ENCODE results near the gene ASPHD2. TPM values are rescaled to one million over a fixed set of nuclear protein-coding genes. Genes with fewer than 3 reads are reported as not detected.
"Not testable (repeated sequence)": the region's sequence is repeated elsewhere in the genome, so short reads cannot be mapped to it uniquely, and the experiment has no call there.

ASPHD2 gene
- total RNA-seq, 1 donor from 2014 or later, result 18.5 TPM

DNA sequence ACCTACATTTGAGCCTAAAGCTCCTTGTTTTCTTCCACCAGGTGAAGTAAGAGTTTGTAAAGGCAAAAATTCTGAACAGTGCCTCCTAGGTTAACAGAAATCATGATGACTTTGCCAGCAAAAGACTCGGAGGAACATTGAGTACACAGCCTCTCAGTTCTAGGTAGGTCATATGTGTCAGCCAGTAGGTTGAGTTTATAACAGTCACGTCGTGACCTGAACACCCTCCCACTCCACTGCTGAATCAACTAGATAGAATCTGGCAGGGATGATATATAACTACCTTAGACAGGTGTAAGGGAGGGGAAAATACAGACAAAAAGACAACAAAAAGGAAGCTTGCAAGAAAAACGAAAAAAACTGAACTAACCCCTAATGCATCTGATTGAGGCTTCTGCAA lies 12.8 kb upstream of the ASPHD2 start:
- intact Hi-C loops (cut with micrococcal nuclease), result no loop called here

DNA sequence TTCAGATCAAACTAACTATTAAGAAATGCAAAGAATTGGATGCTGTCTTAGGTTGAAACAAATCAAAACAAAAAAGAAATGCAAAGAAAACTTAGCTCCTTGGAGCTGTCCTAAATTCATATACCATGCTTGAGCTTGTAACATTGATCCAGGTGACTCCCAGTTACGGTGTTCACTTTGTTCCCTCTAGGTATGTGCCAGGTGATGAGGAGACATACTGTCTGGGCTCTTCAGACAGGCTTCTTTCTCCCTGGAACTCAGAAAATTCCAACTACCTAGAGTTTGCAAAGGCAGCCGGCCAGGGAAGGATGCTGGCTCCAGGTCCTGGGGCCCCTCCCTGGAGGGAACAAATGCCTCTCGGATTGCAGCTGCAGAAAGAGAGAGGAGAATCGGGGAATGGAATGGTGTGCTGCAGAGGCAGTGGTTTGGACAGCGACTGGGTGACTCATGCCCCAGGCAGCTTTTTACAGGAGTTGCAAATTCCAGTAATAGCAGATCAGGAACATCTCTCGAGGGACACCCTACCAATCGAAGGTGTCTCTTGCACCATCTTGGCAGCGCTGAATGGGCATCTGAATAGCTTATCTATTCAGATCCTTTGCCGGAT lies 12.3 kb upstream of the ASPHD2 start:
- intact Hi-C loops (cut with micrococcal nuclease), result no loop called here

DNA sequence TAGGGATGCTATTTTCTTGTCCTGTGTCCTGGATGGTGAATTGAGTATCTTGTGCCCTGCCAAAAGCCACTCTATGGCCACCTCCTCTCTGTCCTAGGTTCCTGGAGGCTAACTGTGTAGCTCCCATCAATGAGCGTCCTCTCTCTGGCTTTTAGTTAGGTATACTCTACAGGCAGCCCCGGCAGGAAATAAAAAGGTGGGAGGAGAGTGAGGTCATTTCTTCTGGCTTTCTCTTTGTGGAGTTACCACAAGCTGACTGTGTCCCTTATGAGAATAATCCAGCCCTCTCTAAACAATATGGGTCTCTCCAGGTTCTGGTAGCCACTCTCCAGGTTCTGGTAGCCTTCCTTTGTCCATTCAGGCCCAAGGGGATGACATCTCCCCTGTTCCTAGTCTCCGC lies 11.7 kb upstream of the ASPHD2 start:
- intact Hi-C loops (cut with micrococcal nuclease), result no loop called here

- intact Hi-C loops (cut with micrococcal nuclease), result no loop called here
Measured at GRCh38 chr22:26418620-26419019, 10.4 kb upstream of the ASPHD2 start.

DNA sequence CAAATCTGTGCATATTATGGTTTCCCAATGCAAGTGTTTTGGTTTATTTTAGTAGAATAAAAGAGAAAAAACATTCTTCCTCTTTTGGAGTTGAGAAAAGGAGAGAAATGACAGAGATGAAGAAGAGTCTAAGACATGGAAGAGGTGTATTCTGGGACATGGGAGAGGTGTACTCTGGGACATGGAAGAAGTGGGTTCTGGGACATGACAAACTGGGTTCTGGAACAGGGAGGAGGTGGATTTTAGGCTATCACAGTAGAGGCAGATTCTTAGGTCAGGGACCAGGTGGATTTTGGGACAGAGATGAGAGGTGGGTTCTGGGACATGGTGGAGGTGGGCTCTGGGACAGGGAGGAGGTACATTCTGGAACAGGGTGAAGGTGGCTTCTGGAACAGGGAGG lies 2.1 kb upstream of the ASPHD2 start:
- intact Hi-C loops (cut with micrococcal nuclease), result loop anchor here (5.0 kb wide), 1 partner anchor 980 kb away; no protein-coding TSS in a partner anchor

DNA sequence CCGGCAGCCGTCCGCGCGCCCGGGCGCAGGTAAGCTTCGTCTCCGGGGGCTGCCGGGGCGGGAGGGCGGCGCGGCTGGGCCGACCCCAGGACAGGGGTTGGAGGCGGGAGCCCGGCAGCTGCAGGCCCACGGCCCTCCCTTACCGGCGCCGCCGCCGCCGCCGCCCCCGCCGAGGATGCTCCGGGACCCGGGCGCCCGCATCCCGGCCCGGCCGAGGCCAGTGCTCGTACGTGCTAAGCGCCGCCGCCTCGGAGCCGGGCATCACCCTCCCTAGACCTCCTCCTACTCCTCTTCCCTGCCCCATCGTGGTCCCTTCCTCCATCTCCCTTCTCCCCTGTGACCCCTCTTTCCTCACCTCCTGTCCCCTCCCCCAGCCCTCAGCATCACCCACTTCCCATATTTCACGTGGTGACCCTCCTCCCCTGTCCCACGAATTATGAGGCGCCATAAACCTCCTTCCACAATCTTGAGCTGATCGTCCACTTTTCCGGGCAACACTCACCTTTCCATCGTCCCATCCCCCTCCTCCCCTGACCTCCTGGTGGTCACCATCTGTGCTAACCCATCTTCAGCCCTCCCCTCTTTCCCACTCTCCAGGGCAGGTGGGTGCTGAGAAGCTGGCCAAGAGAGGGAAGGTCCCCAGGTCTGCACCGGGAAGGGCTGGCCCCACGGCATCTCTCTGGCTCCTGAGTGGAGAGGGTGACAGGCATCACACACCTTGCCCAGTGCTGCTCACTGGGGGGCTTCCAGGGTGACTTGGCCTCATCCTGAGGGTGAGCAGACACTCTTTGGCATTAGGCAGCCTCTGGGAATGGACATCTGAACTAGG lies 612 bp downstream of the ASPHD2 start:
- intact Hi-C loops (cut with micrococcal nuclease), result loop anchor here (1.0 to 5.0 kb wide), 8 partner anchors 31 to 1489 kb away; partner anchors contain the start of genes PITPNB and TPST2

- intact Hi-C loops (cut with micrococcal nuclease), result loop anchor here (1.0 to 2.0 kb wide), 3 partner anchors 30 to 66 kb away; no protein-coding TSS in a partner anchor
Measured at GRCh38 chr22:26430600-26430999, 1.5 kb downstream of the ASPHD2 start.

DNA sequence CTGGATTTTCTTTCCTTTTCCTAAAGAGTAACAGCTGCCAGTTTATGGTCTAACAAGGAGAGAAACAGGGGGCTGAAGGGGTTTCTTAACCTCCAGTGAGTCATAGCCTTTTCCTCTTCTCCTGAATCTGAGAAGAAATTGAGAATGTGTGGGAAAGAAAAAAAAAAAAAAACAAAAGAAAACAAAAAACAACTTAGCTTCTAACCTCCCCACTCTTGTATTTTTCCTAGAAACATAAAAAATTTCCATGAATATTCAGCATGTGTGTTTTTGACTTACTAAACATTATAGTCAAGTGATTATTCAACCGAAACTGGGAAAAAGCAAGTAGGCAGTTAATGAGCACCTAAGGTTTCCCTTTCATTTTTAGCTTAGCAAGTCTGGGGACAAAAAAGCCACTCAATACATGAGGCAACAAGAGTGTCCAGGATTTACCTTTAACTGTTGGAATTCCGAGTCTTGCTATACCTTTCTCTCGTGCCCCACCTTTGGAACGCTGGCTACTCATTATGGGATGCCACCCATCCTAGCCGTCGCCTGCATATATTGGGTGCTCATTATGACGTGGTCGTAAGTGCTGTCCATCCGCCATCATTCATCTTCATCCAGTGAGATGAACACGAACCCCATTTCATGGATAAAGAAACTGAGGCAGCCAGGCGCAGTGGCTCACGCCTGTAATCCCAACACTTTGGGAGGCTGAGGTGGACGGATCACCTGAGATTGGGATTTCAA lies 2.4 kb downstream of the ASPHD2 start:
- intact Hi-C loops (cut with micrococcal nuclease), result loop anchor here (1.0 to 2.0 kb wide), 4 partner anchors 29 to 241 kb away; no protein-coding TSS in a partner anchor

GRCh38 chr22:26432619-26433311 lies 3.7 kb downstream of the ASPHD2 start:
- intact Hi-C loops (cut with micrococcal nuclease), result no loop called here

GRCh38 chr22:26433805-26434204 lies 4.7 kb downstream of the ASPHD2 start:
- intact Hi-C loops (cut with micrococcal nuclease), result no loop called here

GRCh38 chr22:26435327-26436093 lies 6.5 kb downstream of the ASPHD2 start:
- intact Hi-C loops (cut with micrococcal nuclease), result no loop called here

- intact Hi-C loops (cut with micrococcal nuclease), result no loop called here
Measured at GRCh38 chr22:26436903-26437515, 7.9 kb downstream of the ASPHD2 start.

DNA sequence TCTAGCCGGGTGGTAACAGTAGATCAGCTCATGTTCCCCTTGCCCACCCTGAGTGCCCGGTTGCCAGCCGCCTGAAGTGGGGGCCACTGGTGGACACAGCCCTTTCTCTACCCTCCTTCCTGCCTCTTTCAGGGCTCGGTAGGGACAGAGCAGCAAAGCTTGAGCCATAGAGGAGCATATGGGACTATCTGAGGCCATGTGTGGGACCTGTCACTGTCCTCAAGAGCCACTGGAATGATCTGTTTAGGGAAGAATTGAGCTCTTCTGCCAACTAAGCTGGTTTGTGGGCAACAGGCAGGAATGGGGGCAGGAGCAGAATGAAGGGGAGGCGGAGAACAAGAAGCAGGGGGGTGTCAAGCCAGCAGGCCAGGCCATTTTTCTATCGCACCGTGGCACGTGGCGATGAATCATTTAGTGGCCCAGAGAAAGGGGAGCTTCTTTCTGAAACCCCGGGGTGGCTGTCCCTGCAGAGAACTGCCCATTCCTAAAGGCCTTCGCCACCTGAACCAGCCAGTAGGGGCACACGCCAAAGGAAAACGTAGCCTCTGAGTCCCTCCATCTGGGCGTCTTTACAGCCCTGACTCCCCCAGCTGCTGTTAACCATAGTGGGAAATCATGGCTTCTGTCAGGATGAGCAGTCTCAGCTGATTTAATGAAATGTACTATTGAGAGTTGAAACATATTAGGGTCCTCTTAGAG lies 8.8 kb downstream of the ASPHD2 start:
- intact Hi-C loops (cut with micrococcal nuclease), result no loop called here

DNA sequence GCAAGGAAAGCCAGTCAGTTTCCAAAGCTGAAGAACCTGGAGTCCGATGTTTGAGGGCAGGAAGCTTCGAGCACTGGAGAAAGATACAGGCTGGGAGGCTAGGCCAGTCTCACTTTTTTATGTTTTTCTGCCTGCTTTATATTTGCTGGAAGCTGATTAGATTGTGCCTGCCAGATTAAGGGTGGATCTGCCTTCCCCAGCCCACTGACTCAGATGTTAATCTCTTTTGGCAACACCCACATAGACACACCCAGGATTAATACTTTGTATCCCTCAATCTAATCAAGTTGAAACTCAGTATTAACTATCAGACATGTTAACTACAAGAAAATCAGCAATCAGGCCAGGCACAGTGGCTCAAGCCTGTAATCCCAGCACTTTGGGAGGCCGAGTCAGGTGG lies 9.7 kb downstream of the ASPHD2 start:
- intact Hi-C loops (cut with micrococcal nuclease), result not testable (repeated sequence)

DNA sequence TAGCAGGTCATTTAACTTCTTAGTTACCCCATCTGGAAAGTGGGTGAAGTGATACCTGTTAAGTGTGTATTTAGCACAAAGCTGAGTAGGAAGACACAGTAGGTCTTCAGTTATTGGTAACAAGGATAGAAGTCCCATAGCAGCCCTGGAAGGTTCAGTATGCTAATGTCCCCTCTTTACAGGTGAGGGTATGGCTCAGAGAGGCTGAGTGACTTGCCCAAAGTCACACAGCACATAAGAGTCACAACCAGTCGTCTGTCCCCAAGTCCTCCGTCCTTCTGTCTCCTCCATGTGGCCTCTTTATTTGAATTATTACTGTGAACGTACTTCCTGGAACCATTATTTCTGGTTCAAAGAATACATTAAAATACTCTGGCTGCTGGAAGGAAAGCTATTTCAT lies 10.5 kb downstream of the ASPHD2 start:
- intact Hi-C loops (cut with micrococcal nuclease), result no loop called here

GRCh38 chr22:26442086-26442756 lies 13.2 kb downstream of the ASPHD2 start:
- intact Hi-C loops (cut with micrococcal nuclease), result no loop called here

DNA sequence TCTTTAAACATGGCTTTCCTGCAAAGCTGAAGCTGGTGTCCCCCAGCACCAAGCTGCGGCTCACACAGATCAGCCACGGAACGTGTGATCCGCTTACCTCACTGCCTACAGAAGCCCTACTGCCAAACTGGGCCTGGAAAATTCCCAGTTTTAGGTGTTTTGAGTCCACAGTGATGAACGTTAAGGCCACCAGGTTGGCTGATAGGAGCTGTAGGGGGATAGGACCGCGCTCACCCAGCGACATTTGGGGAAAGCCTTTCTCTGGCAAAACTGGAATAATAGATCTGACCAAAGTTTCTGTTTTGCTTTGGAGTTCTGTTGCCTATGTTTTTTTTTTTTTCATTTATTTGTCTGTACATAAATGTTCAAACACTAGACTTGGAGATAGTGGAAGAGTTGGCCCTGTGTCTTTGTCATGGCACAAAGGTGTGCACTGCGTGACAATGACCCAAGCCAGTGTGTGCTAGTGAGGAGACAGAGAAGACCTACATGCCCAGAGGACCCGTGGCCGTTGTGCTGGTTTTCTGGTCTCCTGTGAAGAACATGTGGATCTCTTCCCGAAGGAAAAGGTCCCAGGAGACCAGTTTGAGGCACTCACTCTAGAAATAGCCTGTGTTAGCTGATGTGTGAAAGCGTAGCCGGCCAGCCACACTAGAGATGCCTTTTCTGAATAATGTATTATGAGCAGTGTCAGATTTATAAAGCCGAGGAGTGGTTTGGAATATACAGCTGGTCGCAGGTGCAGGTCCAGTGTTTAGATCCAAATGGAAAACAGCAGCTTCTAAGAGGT lies 15.0 kb downstream of the ASPHD2 start:
- intact Hi-C loops (cut with micrococcal nuclease), result no loop called here

DNA sequence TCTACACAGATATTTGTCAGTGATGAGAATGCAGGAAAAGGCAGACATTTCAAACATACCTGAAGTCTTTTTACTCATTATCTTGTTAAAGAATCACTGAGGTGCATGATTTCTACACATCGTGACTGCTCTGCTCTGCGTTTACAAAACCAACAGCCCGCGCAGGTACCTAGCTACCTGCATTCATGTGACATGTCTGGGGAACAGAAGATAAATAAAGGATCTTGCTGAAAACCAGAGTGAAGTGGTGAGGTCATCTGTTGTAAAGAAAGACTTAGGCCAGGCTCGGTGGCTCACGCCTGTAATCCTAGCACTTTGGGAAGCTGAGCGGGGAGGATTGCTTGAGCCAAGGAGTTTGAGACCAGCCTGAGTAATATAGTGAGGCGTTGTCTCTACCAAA lies 15.7 kb downstream of the ASPHD2 start:
- intact Hi-C loops (cut with micrococcal nuclease), result no loop called here

All from T-helper 1 cell treated with Interleukin-12 subunit alpha and Interleukin-12 subunit beta and Interleukin-4 antibody, amounts not matched to agents 30 ng/mL and 1 ng/mL, for 36 hours (primary cell).